Measurements from ENCODE around the gene KDM1B. TPM values are rescaled to one million over a fixed set of nuclear protein-coding genes. Genes with fewer than 3 reads are reported as not detected.

Gene KDM1B
- total RNA-seq, 4 donors from 2014 or later, result 46.2 to 89.5 (median 70.8) TPM

GRCh38 chr6:18242062-18242851, 87.0 kb downstream of the KDM1B start:
- WGBS, 2 donors, result 86 to 94% methylated on average over 11 of the region's 11 CpGs
- Histone ChIP-seq H3K4me3 (replicated peaks in 1 of 3) (no peak overlapping the region), H3K36me3 (peaks cover 0 to 13% of the 10 kb centered on the region in 2 donors), H3K27me3 (no peaks in the 10 kb centered on the region), H3K4me1 (no peaks in the 10 kb centered on the region), H3K9me3 (no peaks in the 10 kb centered on the region), H3K27ac (peak overlapping the region in 1 of 3 donors; percentile 6)
- intact Hi-C loops (cut with DNase I), result no loop called here
- no peak for DNase-seq
- TF ChIP-seq CTCF (IDR thresholded peaks at IDR 0.05) (no peak), POLR2A (IDR thresholded peaks at IDR 0.05) (no peak)

GRCh38 chr6:18243302-18243893, 88.2 kb downstream of the KDM1B start:
- intact Hi-C loops (cut with DNase I), result no loop called here
- Histone ChIP-seq H3K27ac (no peak overlapping the region), H3K9me3 (no peaks in the 10 kb centered on the region), H3K27me3 (no peaks in the 10 kb centered on the region), H3K4me1 (no peaks in the 10 kb centered on the region), H3K4me3 (replicated peaks in 1 of 3) (no peak overlapping the region), H3K36me3 (peaks cover 0 to 16% of the 10 kb centered on the region in 2 donors)
- TF ChIP-seq POLR2A (IDR thresholded peaks at IDR 0.05) (no peak), CTCF (IDR thresholded peaks at IDR 0.05) (no peak)
- no peak for DNase-seq
- WGBS, 2 donors, result 85 to 96% methylated on average over 3 of the region's 3 CpGs

GRCh38 chr6:18244251-18244650, 89.0 kb downstream of the KDM1B start:
- TF ChIP-seq POLR2A (IDR thresholded peaks at IDR 0.05), result no peak
- no peak for TF ChIP-seq CTCF (IDR thresholded peaks at IDR 0.05)
- no peak for DNase-seq
- WGBS, 2 donors, result 85 to 89% methylated on average over 2 of the region's 2 CpGs
- intact Hi-C loops (cut with DNase I), result no loop called here
- Histone ChIP-seq H3K4me3 (replicated peaks in 1 of 3) (no peak overlapping the region), H3K4me1 (no peaks in the 10 kb centered on the region), H3K27ac (no peak overlapping the region), H3K27me3 (no peaks in the 10 kb centered on the region), H3K9me3 (no peaks in the 10 kb centered on the region), H3K36me3 (peaks cover 0 to 16% of the 10 kb centered on the region in 2 donors)

GRCh38 chr6:18245079-18245478, 89.9 kb downstream of the KDM1B start:
- no peak overlapping the region for H3K4me3 ChIP-seq (replicated peaks in 1 of 3)
- H3K27ac ChIP-seq, result no peak overlapping the region
- intact Hi-C loops (cut with DNase I), result no loop called here
- no peaks in the 10 kb centered on the region for H3K9me3 ChIP-seq
- H3K4me1 ChIP-seq, result no peaks in the 10 kb centered on the region
- DNase-seq, result no peak
- WGBS, 2 donors, result 91 to 95% methylated on average over 1 of the region's 1 CpG
- H3K27me3 ChIP-seq, result no peaks in the 10 kb centered on the region
- peaks cover 0 to 16% of the 10 kb centered on the region in 2 donors for H3K36me3 ChIP-seq
- TF ChIP-seq CTCF (IDR thresholded peaks at IDR 0.05), result no peak
- TF ChIP-seq POLR2A (IDR thresholded peaks at IDR 0.05), result no peak

GRCh38 chr6:18245642-18246041, 90.4 kb downstream of the KDM1B start:
- no peaks in the 10 kb centered on the region for H3K9me3 ChIP-seq
- H3K27me3 ChIP-seq, result no peaks in the 10 kb centered on the region
- intact Hi-C loops (cut with DNase I), result no loop called here
- peaks cover 0 to 16% of the 10 kb centered on the region in 2 donors for H3K36me3 ChIP-seq
- no peak overlapping the region for H3K4me3 ChIP-seq (replicated peaks in 1 of 3)
- no peak for DNase-seq
- WGBS, 2 donors, result 91 to 92% methylated on average over 7 of the region's 7 CpGs
- no peaks in the 10 kb centered on the region for H3K4me1 ChIP-seq
- TF ChIP-seq CTCF (IDR thresholded peaks at IDR 0.05) (no peak), POLR2A (IDR thresholded peaks at IDR 0.05) (no peak)
- H3K27ac ChIP-seq, result no peak overlapping the region

All from thyroid gland (tissue), 4 donors.